Neural progenitor cell (in vitro differentiated cells): ENCODE data around the gene METAP2. TPM values are rescaled to one million over a fixed set of nuclear protein-coding genes. Genes with fewer than 3 reads are reported as not detected.
A peak's percentile ranks its signal among the peaks of the same experiment; 100 is the strongest.

Experiments used
- DNase-seq: peaks from one replicate; pipeline ENCODE4 v3.0.0-alpha.2; 2016; ENCODE audit warnings: low spot score
- H2AFZ ChIP-seq: fragments of 200-600 bp; sonication (generic); replicated peaks from 2 replicates; pipeline ENCODE4 v1.6.1; 2016; ENCODE audit warnings: antibody characterized with exemption
- H3F3A ChIP-seq: fragments of 200-600 bp; sonication (generic); 2 replicates; pipeline ENCODE4 v1.6.1; 2016; ENCODE audit warnings: antibody characterized with exemption, low read depth
- H3K27ac ChIP-seq: fragments of 200-600 bp; sonication (generic); 2 replicates; pipeline ENCODE4 v1.5.1; 2016; ENCODE audit warnings: mild to moderate bottlenecking
- H3K27me3 ChIP-seq: fragments of 200-600 bp; sonication (generic); 2 replicates; pipeline ENCODE4 v1.6.1; 2016; ENCODE audit warnings: mild to moderate bottlenecking, moderate library complexity
- H3K36me3 ChIP-seq: fragments of 200-600 bp; sonication (generic); 2 replicates; pipeline ENCODE4 v1.5.1; 2016
- H3K4me1 ChIP-seq: fragments of 200-600 bp; sonication (generic); 2 replicates; pipeline ENCODE4 v1.6.1; 2016; ENCODE audit warnings: mixed run types
- H3K4me2 ChIP-seq: fragments of 200-600 bp; sonication (generic); 2 replicates; pipeline ENCODE4 v1.6.1; 2016
- H3K4me3 ChIP-seq: fragments of 200-600 bp; sonication (generic); 2 replicates; pipeline ENCODE4 v1.5.1; 2016
- H3K79me2 ChIP-seq: fragments of 200-600 bp; sonication (generic); 2 replicates; pipeline ENCODE4 v1.6.1; 2016; ENCODE audit warnings: low read depth
- H3K9ac ChIP-seq: fragments of 200-600 bp; sonication (generic); 2 replicates; pipeline ENCODE4 v1.6.1; 2016
- H3K9me3 ChIP-seq: fragments of 200-600 bp; sonication (generic); 2 replicates; pipeline ENCODE4 v1.5.1; 2016; ENCODE audit warnings: low read depth
- H4K20me1 ChIP-seq: fragments of 200-600 bp; sonication (generic); 2 replicates; pipeline ENCODE4 v1.6.1; 2016; ENCODE audit warnings: low read depth
- H3K27ac Mint-ChIP-seq: 3 replicates; pipeline ENCODE4 v1.8.0; 2021; ENCODE audit warnings: mixed read lengths
- H3K27me3 Mint-ChIP-seq: 2 replicates; pipeline ENCODE4 v1.8.0; 2022; ENCODE audit warnings: low read depth, mild to moderate bottlenecking, inconsistent platforms, moderate library complexity, mixed read lengths; ENCODE audit not compliant: insufficient read depth
- H3K36me3 Mint-ChIP-seq: 3 replicates; pipeline ENCODE4 v1.8.0; 2021; ENCODE audit warnings: mixed read lengths
- H3K4me1 Mint-ChIP-seq: 3 replicates; pipeline ENCODE4 v1.8.0; 2021; ENCODE audit warnings: mixed read lengths
- H3K4me3 Mint-ChIP-seq: 3 replicates; pipeline ENCODE4 v1.8.0; 2021; ENCODE audit warnings: mild to moderate bottlenecking, moderate library complexity, mixed read lengths
- H3K9me3 Mint-ChIP-seq: 3 replicates; pipeline ENCODE4 v1.8.0; 2020; ENCODE audit warnings: mixed read lengths
- CTCF ChIP-seq: fragments of 200-600 bp; sonication (generic); IDR thresholded peaks from 2 replicates; pipeline ENCODE4 v1.5.1; 2017; ENCODE audit warnings: antibody characterized with exemption, mild to moderate bottlenecking
- EZH2 ChIP-seq: fragments of 200-600 bp; sonication (generic); IDR thresholded peaks from 2 replicates; pipeline ENCODE4 v1.6.1; 2017; ENCODE audit warnings: antibody characterized with exemption, mild to moderate bottlenecking, moderate library complexity
- EZH2phosphoT487 ChIP-seq: fragments of 200-600 bp; sonication (generic); IDR thresholded peaks from 2 replicates; pipeline ENCODE4 v1.6.1; 2017; ENCODE audit warnings: antibody characterized with exemption
- total RNA-seq: library from RNA; depleted of rRNA; stranded (reverse); fragments of >200 nt; gene quantifications from 2 replicates; pipeline ENCODE4 v1.2.3, GENCODE V29; 2015; ENCODE audit warnings: low replicate concordance

METAP2 gene
- total RNA-seq, 1 donor from 2014 or later, result 231 TPM

DNA sequence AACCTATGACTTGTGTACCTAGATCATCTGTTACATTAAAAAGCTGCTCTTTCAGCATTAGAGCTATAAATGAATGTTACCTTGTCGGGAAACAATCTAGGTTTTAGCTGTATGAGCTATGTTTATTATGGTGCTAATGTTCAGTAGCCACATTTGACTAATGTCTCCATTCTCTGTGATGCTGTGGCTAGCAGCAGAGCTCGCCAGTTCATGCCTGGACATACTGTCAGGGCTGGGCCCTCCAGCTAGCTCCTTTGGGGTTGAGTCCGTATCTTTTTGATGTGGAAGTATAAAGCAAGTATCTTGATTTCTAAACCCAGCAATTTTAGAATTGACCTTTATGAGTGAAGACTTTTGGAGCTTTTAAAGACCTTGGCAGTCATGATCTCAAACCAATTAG is 41.2 kb downstream of the METAP2 start:
- Histone ChIP-seq H3K36me3 (peaks cover 7% of the 10 kb centered on the region), H3K4me1 (no peaks in the 10 kb centered on the region), H2AFZ (no peak overlapping the region), H3K4me2 (no peak overlapping the region), H3K79me2 (no peaks in the 10 kb centered on the region), H3K27ac (peak overlapping the region; percentile 34), H3F3A (peaks cover 37% of the 10 kb centered on the region), H3K9me3 (no peaks in the 10 kb centered on the region), H4K20me1 (no peaks in the 10 kb centered on the region), H3K9ac (no peak overlapping the region), H3K4me3 (no peak overlapping the region), H3K27me3 (no peaks in the 10 kb centered on the region)
- no peak for DNase-seq
- TF ChIP-seq EZH2, result no peak
- H3K4me1 Mint-ChIP-seq, result no peaks in the 10 kb centered on the region
- no peaks in the 10 kb centered on the region for H3K27me3 Mint-ChIP-seq
- H3K27ac Mint-ChIP-seq, result no peak overlapping the region
- no peak overlapping the region for H3K4me3 Mint-ChIP-seq
- peaks cover 27% of the 10 kb centered on the region for H3K36me3 Mint-ChIP-seq
- no peaks in the 10 kb centered on the region for H3K9me3 Mint-ChIP-seq

DNA sequence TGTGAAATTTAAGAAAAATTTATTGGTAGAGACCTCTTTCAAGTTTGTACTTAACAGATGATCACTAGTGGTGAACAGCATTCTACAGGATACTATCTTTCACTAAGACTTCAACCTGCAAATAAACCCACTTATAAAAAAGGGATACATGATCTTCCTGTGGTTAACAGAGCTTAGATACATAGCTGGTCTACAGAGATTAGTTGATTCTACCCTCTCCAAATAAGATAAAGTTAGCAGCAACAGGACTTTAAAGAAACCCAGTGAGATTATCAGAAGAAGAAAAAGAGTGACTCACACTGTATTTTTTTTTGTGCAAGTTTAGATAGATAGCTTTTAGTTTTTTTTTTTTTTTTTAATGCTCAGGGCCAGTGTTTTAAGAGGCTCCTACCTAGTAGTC is 42.8 kb downstream of the METAP2 start:
- DNase-seq, result no peak
- H3K4me2 ChIP-seq, result no peak overlapping the region
- H4K20me1 ChIP-seq, result no peaks in the 10 kb centered on the region
- Mint-ChIP-seq H3K27me3 (no peaks in the 10 kb centered on the region), H3K4me1 (no peaks in the 10 kb centered on the region), H3K4me3 (no peak overlapping the region), H3K27ac (no peak overlapping the region), H3K9me3 (no peaks in the 10 kb centered on the region), H3K36me3 (peaks cover 30% of the 10 kb centered on the region)
- H3K4me1 ChIP-seq, result no peaks in the 10 kb centered on the region
- no peak overlapping the region for H2AFZ ChIP-seq
- no peak overlapping the region for H3K27ac ChIP-seq
- H3K79me2 ChIP-seq, result no peaks in the 10 kb centered on the region
- TF ChIP-seq CTCF (no peak), EZH2phosphoT487 (no peak), EZH2 (no peak)
- no peak overlapping the region for H3K4me3 ChIP-seq
- peaks cover 15% of the 10 kb centered on the region for H3K36me3 ChIP-seq
- H3F3A ChIP-seq, result peaks cover 37% of the 10 kb centered on the region
- H3K9me3 ChIP-seq, result no peaks in the 10 kb centered on the region
- H3K27me3 ChIP-seq, result no peaks in the 10 kb centered on the region
- H3K9ac ChIP-seq, result no peak overlapping the region

- peaks cover 31% of the 10 kb centered on the region for H3K36me3 Mint-ChIP-seq
These were observed 43.3 kb downstream of the METAP2 start for GRCh38 chr12:95517246-95517645.

More at GRCh38 chr12:95517246-95517645, 43.3 kb downstream of the METAP2 start:
- Histone ChIP-seq H3K79me2 (no peaks in the 10 kb centered on the region), H3K4me3 (no peak overlapping the region), H3K4me1 (no peaks in the 10 kb centered on the region), H3K27ac (no peak overlapping the region), H4K20me1 (no peaks in the 10 kb centered on the region), H3K36me3 (peaks cover 18% of the 10 kb centered on the region), H3K4me2 (no peak overlapping the region), H3K9ac (no peak overlapping the region), H3K27me3 (no peaks in the 10 kb centered on the region), H3K9me3 (no peaks in the 10 kb centered on the region), H3F3A (peaks cover 37% of the 10 kb centered on the region), H2AFZ (no peak overlapping the region)
- TF ChIP-seq CTCF (no peak), EZH2phosphoT487 (no peak), EZH2 (no peak)
- H3K4me1 Mint-ChIP-seq, result no peaks in the 10 kb centered on the region
- H3K4me3 Mint-ChIP-seq, result no peak overlapping the region
- no peak overlapping the region for H3K27ac Mint-ChIP-seq
- no peak for DNase-seq
- no peaks in the 10 kb centered on the region for H3K27me3 Mint-ChIP-seq
- H3K9me3 Mint-ChIP-seq, result no peaks in the 10 kb centered on the region
